Left ventricle myocardium inferior (tissue), 1 donor: ENCODE data around the gene USP20. TPM values are rescaled to one million over a fixed set of nuclear protein-coding genes. Genes with fewer than 3 reads are reported as not detected.

Experiments
- DNase-seq: peaks from one replicate; pipeline ENCODE4 v3.0.0-alpha.2; 2020
- H3K27ac ChIP-seq: fragments of 200-600 bp; replicated peaks from 2 replicates; pipeline ENCODE4 v1.8.0; 2021
- H3K27me3 ChIP-seq: fragments of 200-600 bp; 2 replicates; pipeline ENCODE4 v1.8.0; 2021; ENCODE audit warnings: low read depth
- H3K36me3 ChIP-seq: fragments of 200-600 bp; 2 replicates; pipeline ENCODE4 v1.8.0; 2021
- H3K4me1 ChIP-seq: fragments of 200-600 bp; 2 replicates; pipeline ENCODE4 v1.8.0; 2021
- H3K4me3 ChIP-seq: fragments of 200-600 bp; 2 replicates; pipeline ENCODE4 v1.8.0; 2021; ENCODE audit warnings: mild to moderate bottlenecking, moderate library complexity
- H3K9me3 ChIP-seq: fragments of 200-600 bp; replicated peaks from 2 replicates; pipeline ENCODE4 v1.8.0; 2021
- CTCF ChIP-seq: fragments of 200-600 bp; IDR thresholded peaks from 2 replicates; pipeline ENCODE4 v1.8.0; 2021; ENCODE audit warnings: antibody characterized with exemption, mild to moderate bottlenecking, borderline replicate concordance
- intact Hi-C: fragments of 100-400 bp; cut with micrococcal nuclease; formaldehyde crosslinking; loops from one replicate; pipeline ENCODE4 v1.11.0; 2022
- total RNA-seq: library from RNA; stranded (reverse); fragmentation: NEBNext Ultra II Directional; extraction: Animal tissue kit (Norgen Biotek cat#: 25700); gene quantifications from one replicate; pipeline ENCODE4 v1.2.1, GENCODE V29; 2021
- donor health status: DM: no; HTN: yes; CAD: no; lungs with severe emphysema.

Gene USP20
- total RNA-seq, 1 donor from 2014 or later, result 13.2 TPM

GRCh38 chr9:129873563-129874190, 38.4 kb downstream of the USP20 start:
- H3K36me3 ChIP-seq, result peaks cover 5% of the 10 kb centered on the region
- H3K27me3 ChIP-seq, result no peaks in the 10 kb centered on the region
- intact Hi-C loops, result no loop called here
- H3K4me1 ChIP-seq, result peaks cover 6% of the 10 kb centered on the region
- DNase-seq, result no peak
- H3K4me3 ChIP-seq, result no peak overlapping the region
- H3K9me3 ChIP-seq, result no peaks in the 10 kb centered on the region
- H3K27ac ChIP-seq, result no peak overlapping the region
- no peak for TF ChIP-seq CTCF

DNA sequence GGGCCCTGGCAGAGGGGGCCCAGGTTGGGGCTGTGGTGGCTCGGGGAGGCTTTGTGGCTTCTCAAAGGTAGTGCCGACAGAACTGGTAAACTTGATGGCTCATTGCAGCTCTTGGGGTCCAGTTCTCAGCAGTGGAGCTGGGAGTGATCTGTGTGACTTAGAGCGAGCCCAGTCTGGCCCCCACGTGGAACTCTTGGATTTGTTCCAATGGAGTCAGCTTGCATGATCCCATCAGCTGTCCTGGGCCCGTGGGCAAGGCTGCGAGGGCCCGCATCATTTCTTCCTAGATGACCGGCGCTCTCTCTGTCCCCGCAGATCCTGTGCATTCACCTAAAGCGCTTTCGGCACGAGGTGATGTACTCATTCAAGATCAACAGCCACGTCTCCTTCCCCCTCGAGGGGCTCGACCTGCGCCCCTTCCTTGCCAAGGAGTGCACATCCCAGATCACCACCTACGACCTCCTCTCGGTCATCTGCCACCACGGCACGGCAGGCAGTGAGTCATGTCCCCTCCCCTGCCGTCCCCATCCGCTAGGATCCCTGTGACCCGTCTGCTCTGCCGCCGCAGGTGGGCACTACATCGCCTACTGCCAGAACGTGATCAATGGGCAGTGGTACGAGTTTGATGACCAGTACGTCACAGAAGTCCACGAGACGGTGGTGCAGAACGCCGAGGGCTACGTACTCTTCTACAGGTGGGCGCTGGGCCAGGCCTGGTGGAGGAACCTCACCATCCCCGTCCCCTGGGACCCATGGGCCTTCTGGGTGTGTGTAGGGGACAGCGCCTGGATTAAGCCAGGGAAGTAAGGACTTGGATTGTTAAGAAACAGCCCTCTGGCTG, 39.2 kb downstream of the USP20 start:
- Histone ChIP-seq H3K4me1 (peaks cover 4% of the 10 kb centered on the region), H3K27ac (no peak overlapping the region), H3K27me3 (no peaks in the 10 kb centered on the region), H3K36me3 (no peaks in the 10 kb centered on the region), H3K9me3 (no peaks in the 10 kb centered on the region), H3K4me3 (no peak overlapping the region)
- no peak for DNase-seq
- no peak for TF ChIP-seq CTCF
- intact Hi-C loops, result no loop called here

GRCh38 chr9:129875181-129875611, 39.9 kb downstream of the USP20 start:
- intact Hi-C loops, result no loop called here

DNA sequence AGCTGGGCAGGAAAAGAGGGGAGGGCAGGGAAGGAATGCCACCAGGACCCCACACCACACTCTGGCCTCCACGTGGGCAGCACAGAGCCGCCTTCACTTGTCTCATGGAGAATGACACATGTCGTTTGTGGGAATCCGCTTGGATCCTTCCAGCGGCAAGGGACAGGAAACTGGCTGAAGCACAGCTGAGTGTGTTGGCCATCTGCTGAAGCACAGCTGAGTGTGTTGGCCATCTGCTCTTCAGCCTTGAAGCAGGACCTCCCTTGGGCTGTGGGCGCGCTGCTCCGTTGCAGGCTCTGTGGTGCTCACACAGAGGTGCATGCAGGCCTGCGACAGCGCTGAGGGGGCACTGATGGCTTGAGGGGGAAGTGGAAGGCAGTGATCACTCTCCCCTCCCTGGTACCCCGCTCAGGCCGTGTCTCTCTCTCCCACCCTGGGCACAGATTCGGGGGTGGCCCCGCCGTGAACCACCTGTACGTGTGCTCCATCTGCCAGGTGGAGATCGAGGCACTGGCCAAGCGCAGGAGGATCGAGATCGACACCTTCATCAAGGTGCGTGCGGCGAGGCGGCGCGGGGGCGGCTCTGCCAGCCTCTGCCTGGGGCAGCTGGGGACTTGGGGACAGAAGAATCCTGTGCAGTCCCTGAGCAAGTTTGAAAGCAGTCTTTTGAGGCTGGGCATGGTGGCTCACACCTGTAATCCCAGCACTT, 40.6 kb downstream of the USP20 start:
- intact Hi-C loops, result no loop called here
- DNase-seq, result no peak
- H3K4me3 ChIP-seq, result no peak overlapping the region
- no peaks in the 10 kb centered on the region for H3K9me3 ChIP-seq
- H3K27ac ChIP-seq, result no peak overlapping the region
- H3K4me1 ChIP-seq, result no peaks in the 10 kb centered on the region
- TF ChIP-seq CTCF, result no peak
- no peaks in the 10 kb centered on the region for H3K36me3 ChIP-seq
- no peaks in the 10 kb centered on the region for H3K27me3 ChIP-seq

More at GRCh38 chr9:129875181-129875611, 39.9 kb downstream of the USP20 start:
- no peak for DNase-seq
- no peak for TF ChIP-seq CTCF
- Histone ChIP-seq H3K36me3 (no peaks in the 10 kb centered on the region), H3K9me3 (no peaks in the 10 kb centered on the region), H3K4me3 (no peak overlapping the region), H3K4me1 (no peaks in the 10 kb centered on the region), H3K27ac (no peak overlapping the region), H3K27me3 (no peaks in the 10 kb centered on the region)

GRCh38 chr9:129876815-129877214, 41.6 kb downstream of the USP20 start:
- DNase-seq, result no peak
- no peak for TF ChIP-seq CTCF
- no peak overlapping the region for H3K4me3 ChIP-seq
- H3K9me3 ChIP-seq, result no peaks in the 10 kb centered on the region
- intact Hi-C loops, result no loop called here
- H3K27me3 ChIP-seq, result no peaks in the 10 kb centered on the region
- no peaks in the 10 kb centered on the region for H3K4me1 ChIP-seq
- no peaks in the 10 kb centered on the region for H3K36me3 ChIP-seq
- no peak overlapping the region for H3K27ac ChIP-seq
